Urinary bladder (tissue), 4 donors: ENCODE results near the gene ITM2B. TPM values are rescaled to one million over a fixed set of nuclear protein-coding genes. Genes with fewer than 3 reads are reported as not detected.
"Not testable (repeated sequence)": the region's sequence is repeated elsewhere in the genome, so short reads cannot be mapped to it uniquely, and the experiment has no call there.

Experiments
- DNase-seq: peaks from one replicate; pipeline ENCODE4 v3.0.0-alpha.2; 2015; ENCODE audit errors: extremely low spot score
- H3K27ac ChIP-seq: one replicate; pipeline ENCODE4 v1.5.1; 2013; ENCODE audit warnings: low read depth, mild to moderate bottlenecking, moderate library complexity
- H3K36me3 ChIP-seq: one replicate; pipeline ENCODE4 v1.6.1; 2013; ENCODE audit warnings: mild to moderate bottlenecking, moderate library complexity; ENCODE audit not compliant: insufficient read depth
- H3K4me1 ChIP-seq: one replicate; pipeline ENCODE4 v1.6.1; 2013; ENCODE audit warnings: mild to moderate bottlenecking, moderate library complexity; ENCODE audit not compliant: insufficient read depth
- H3K4me3 ChIP-seq: one replicate; pipeline ENCODE4 v1.5.1; 2013; ENCODE audit warnings: low read depth, low read length
- WGBS: extraction: QIAGEN DNeasy Blood & Tissue Kit; methylation state at CpG from one replicate; pipeline ENCODE4 v1.1.7; 2013; 5-methylcytosine and 5-hydroxymethylcytosine counted together
- polyA plus RNA-seq: library from polyadenylated mRNA; stranded (reverse); fragments of 200-250 nt; gene quantifications from one replicate; pipeline ENCODE4 v1.2.3, GENCODE V29; 2013
- total RNA-seq: library from RNA; depleted of rRNA; stranded (reverse); fragments of >200 nt; gene quantifications from one replicate; pipeline ENCODE4 v1.2.3, GENCODE V29; 2014
- donor health status: healthy with polysubstance abuse.
- donor health status: healthy.

Gene ITM2B
- total and polyA plus RNA-seq, 2 donors, result 509 to 657 TPM

- no peak for DNase-seq
- Histone ChIP-seq H3K27ac (peak overlapping the region; percentile 73), H3K4me3 (peak overlapping the region; percentile 54), H3K4me1 (peaks cover 2% of the 10 kb centered on the region), H3K36me3 (peaks cover 3% of the 10 kb centered on the region)
- WGBS, result 12% methylated on average over 7 of the region's 7 CpGs
Observed at GRCh38 chr13:48234566-48235340, 1.7 kb downstream of the ITM2B start.

GRCh38 chr13:48235341-48236135, 2.5 kb downstream of the ITM2B start:
- Histone ChIP-seq H3K36me3 (peaks cover 3% of the 10 kb centered on the region), H3K4me1 (peaks cover 2% of the 10 kb centered on the region), H3K27ac (peak overlapping the region; percentile 73), H3K4me3 (peak overlapping the region; percentile 54)
- WGBS, result 20% methylated on average over 7 of the region's 7 CpGs
- DNase-seq, result no peak

GRCh38 chr13:48236528-48237353, 3.7 kb downstream of the ITM2B start:
- Histone ChIP-seq H3K27ac (no peak overlapping the region), H3K36me3 (peaks cover 3% of the 10 kb centered on the region), H3K4me3 (no peak overlapping the region), H3K4me1 (peaks cover 2% of the 10 kb centered on the region)
- WGBS, result 27% methylated on average over 3 of the region's 3 CpGs
- no peak for DNase-seq

GRCh38 chr13:48239369-48239768, 6.4 kb downstream of the ITM2B start:
- 99% methylated on average over 6 of the region's 6 CpGs for WGBS
- not testable (repeated sequence) for H3K27ac ChIP-seq, H3K4me1 ChIP-seq, H3K4me3 ChIP-seq, DNase-seq, H3K36me3 ChIP-seq

GRCh38 chr13:48241651-48242050, 8.6 kb downstream of the ITM2B start:
- DNase-seq, result no peak
- H3K36me3 ChIP-seq, result peaks cover 3% of the 10 kb centered on the region
- no peak overlapping the region for H3K4me3 ChIP-seq
- WGBS, result 16% methylated on average over 4 of the region's 4 CpGs
- no peak overlapping the region for H3K27ac ChIP-seq
- peaks cover 3% of the 10 kb centered on the region for H3K4me1 ChIP-seq

GRCh38 chr13:48242677-48243076, 9.7 kb downstream of the ITM2B start:
- WGBS, result 91% methylated on average over 1 of the region's 1 CpG
- Histone ChIP-seq H3K4me3 (no peak overlapping the region), H3K4me1 (peaks cover 1% of the 10 kb centered on the region), H3K36me3 (peaks cover 3% of the 10 kb centered on the region), H3K27ac (no peak overlapping the region)
- DNase-seq, result no peak

GRCh38 chr13:48244159-48244558, 11.2 kb downstream of the ITM2B start:
- Histone ChIP-seq H3K4me1 (peaks cover 1% of the 10 kb centered on the region), H3K27ac (no peak overlapping the region), H3K36me3 (peaks cover 2% of the 10 kb centered on the region), H3K4me3 (no peak overlapping the region)
- DNase-seq, result no peak
- 86% methylated on average over 1 of the region's 1 CpG for WGBS

GRCh38 chr13:48246102-48246501, 13.1 kb downstream of the ITM2B start:
- whole genome bisulfite sequencing, result 70% methylated on average over 2 of the region's 2 CpGs
- H3K4me1 ChIP-seq, result peaks cover 1% of the 10 kb centered on the region
- no peak overlapping the region for H3K4me3 ChIP-seq
- no peak for DNase-seq
- H3K36me3 ChIP-seq, result no peaks in the 10 kb centered on the region
- no peak overlapping the region for H3K27ac ChIP-seq

- H3K4me1 ChIP-seq, result peaks cover 2% of the 10 kb centered on the region
- no peak overlapping the region for H3K4me3 ChIP-seq
- H3K36me3 ChIP-seq, result no peaks in the 10 kb centered on the region
- DNase-seq, result no peak
- 87% methylated on average over 2 of the region's 2 CpGs for WGBS
- H3K27ac ChIP-seq, result no peak overlapping the region
Observed at GRCh38 chr13:48249018-48249417, 16.0 kb downstream of the ITM2B start.

- no peak for DNase-seq
- peak overlapping the region; percentile 1 for H3K27ac ChIP-seq
- peaks cover 1% of the 10 kb centered on the region for H3K4me1 ChIP-seq
- no peak overlapping the region for H3K4me3 ChIP-seq
- 57% methylated on average over 3 of the region's 3 CpGs for WGBS
- H3K36me3 ChIP-seq, result no peaks in the 10 kb centered on the region
Observed at GRCh38 chr13:48251611-48252081, 18.6 kb downstream of the ITM2B start.

- no peak overlapping the region for H3K27ac ChIP-seq
- H3K4me1 ChIP-seq, result peaks cover 1% of the 10 kb centered on the region
- no peaks in the 10 kb centered on the region for H3K36me3 ChIP-seq
- 92% methylated on average over 10 of the region's 10 CpGs for WGBS
- DNase-seq, result no peak
- no peak overlapping the region for H3K4me3 ChIP-seq
Observed at GRCh38 chr13:48252176-48252575, 19.2 kb downstream of the ITM2B start.

GRCh38 chr13:48253849-48254248, 20.8 kb downstream of the ITM2B start:
- peaks cover 1% of the 10 kb centered on the region for H3K4me1 ChIP-seq
- H3K4me3 ChIP-seq, result no peak overlapping the region
- peaks cover 2% of the 10 kb centered on the region for H3K36me3 ChIP-seq
- DNase-seq, result no peak
- 33% methylated on average over 2 of the region's 2 CpGs for WGBS
- peak overlapping the region; percentile 16 for H3K27ac ChIP-seq

- Histone ChIP-seq H3K36me3 (peaks cover 2% of the 10 kb centered on the region), H3K27ac (no peak overlapping the region), H3K4me3 (no peak overlapping the region), H3K4me1 (peaks cover 1% of the 10 kb centered on the region)
- 95% methylated on average over 13 of the region's 13 CpGs for WGBS
- no peak for DNase-seq
Observed at GRCh38 chr13:48255090-48255489, 22.1 kb downstream of the ITM2B start.
